Measurements from ENCODE around the gene MAGEB4. TPM values are rescaled to one million over a fixed set of nuclear protein-coding genes. Genes with fewer than 3 reads are reported as not detected.
A peak's percentile ranks its signal among the peaks of the same experiment; 100 is the strongest.

MAGEB4 gene
- total RNA-seq, 1 experiment from 2014 or later, result not detected

- TF ChIP-seq RORB (CRISPR knock-in tag; IDR thresholded peaks at IDR 0.05) (no peak), FOXP4 (CRISPR knock-in tag; IDR thresholded peaks at IDR 0.05) (no peak), NR1H2 (CRISPR knock-in tag; IDR thresholded peaks at IDR 0.05) (no peak)
These were observed 17.3 kb upstream of the MAGEB4 start (continued) for GRCh38 chrX:30224536-30224935.

GRCh38 chrX:30228526-30228925, 13.3 kb upstream of the MAGEB4 start:
- Mint-ChIP-seq H3K4me1 (peaks cover 24% of the 10 kb centered on the region), H3K27ac (peak overlapping the region; percentile 60; the same call in 1 of the 2 replicates), H3K9me3 (no peaks in the 10 kb centered on the region), H3K36me3 (no peaks in the 10 kb centered on the region), H3K4me3 (no peak overlapping the region), H3K27me3 (ENCODE audit: low read depth) (no peaks in the 10 kb centered on the region; the same call in 1 of the 2 replicates)
- POLR2A ChIA-PET, result no interaction called here
- no peak for TF ChIP-seq JUN (CRISPR knock-in tag; IDR thresholded peaks at IDR 0.05)
- no peak for TF ChIP-seq ATF2 (CRISPR knock-in tag; IDR thresholded peaks at IDR 0.05; ENCODE audit: borderline replicate concordance, low read depth)
- no peak for TF ChIP-seq E2F1 (CRISPR knock-in tag; IDR thresholded peaks at IDR 0.05)
- no peak for TF ChIP-seq NR2C2 (CRISPR knock-in tag; IDR thresholded peaks at IDR 0.05)
- DNase-seq (ENCODE audit: low spot score) (peak; percentile 39), ATAC-seq (peak; percentile 92)
- CTCF ChIA-PET, result no interaction called here

GRCh38 chrX:30230395-30230794, 11.4 kb upstream of the MAGEB4 start, which contains the start of gene MAGEB3:
Gene MAGEB3, plus strand, starts transcription at chrX:30230657. Its CDS starts 5,268 bp downstream, at chrX:30235925.
- H3K36me3 Mint-ChIP-seq, result no peaks in the 10 kb centered on the region
- no peak within 1 kb of the TSS for H3K27ac Mint-ChIP-seq
- no peaks in the 10 kb centered on the region for H3K9me3 Mint-ChIP-seq
- POLR2A ChIA-PET, result no interaction called here
- TF ChIP-seq ZNF532 (CRISPR knock-in tag; IDR thresholded peaks at IDR 0.05; ENCODE audit: borderline replicate concordance), result no peak
- TF ChIP-seq ZBTB21 (CRISPR knock-in tag; IDR thresholded peaks at IDR 0.05; ENCODE audit: borderline replicate concordance), result no peak
- no peak for TF ChIP-seq ZNF512 (CRISPR knock-in tag; IDR thresholded peaks at IDR 0.05; ENCODE audit: borderline replicate concordance)
- no peak for TF ChIP-seq SMAD3 (CRISPR knock-in tag; IDR thresholded peaks at IDR 0.05; ENCODE audit: borderline replicate concordance)
- no peak for TF ChIP-seq PRRX2 (CRISPR knock-in tag; IDR thresholded peaks at IDR 0.05)
- no peak for TF ChIP-seq TEAD1 (CRISPR knock-in tag; IDR thresholded peaks at IDR 0.05)
- TF ChIP-seq RORB (CRISPR knock-in tag; IDR thresholded peaks at IDR 0.05), result no peak
- no peak for TF ChIP-seq ATF1 (CRISPR knock-in tag; IDR thresholded peaks at IDR 0.05)
- no peak for TF ChIP-seq RELA (CRISPR knock-in tag; IDR thresholded peaks at IDR 0.05; ENCODE audit: borderline replicate concordance)
- TF ChIP-seq HMGA2 (CRISPR knock-in tag; IDR thresholded peaks at IDR 0.05), result no peak
- TF ChIP-seq MLX (CRISPR knock-in tag; IDR thresholded peaks at IDR 0.05), result no peak
- no peak for TF ChIP-seq CREM (CRISPR knock-in tag; IDR thresholded peaks at IDR 0.05)
- TF ChIP-seq ZNF263 (CRISPR knock-in tag; IDR thresholded peaks at IDR 0.05; ENCODE audit: low read depth), result no peak
- no peak for TF ChIP-seq USF1 (CRISPR knock-in tag; IDR thresholded peaks at IDR 0.05)
- DNase-seq (ENCODE audit: low spot score) (no peak), ATAC-seq (peak; percentile 55)
- H3K27me3 Mint-ChIP-seq (ENCODE audit: low read depth), result no peaks in the 10 kb centered on the region; the same call in 1 of the 2 replicates
- peaks cover 24% of the 10 kb centered on the region for H3K4me1 Mint-ChIP-seq
- H3K4me3 Mint-ChIP-seq, result no peak within 1 kb of the TSS
- CTCF ChIA-PET, result no interaction called here
